Hematopoietic multipotent progenitor cell treated with erythropoietin and hydrocortisone succinate and interleukin-3 and kit ligand, for 6 days (in vitro differentiated cells): ENCODE measurements around the gene NARF.

Source experiments
- DNase-seq: peaks from one replicate; pipeline ENCODE4 v3.0.0-alpha.2; 2015

The NARF gene

GRCh38 chr17:82480318-82480717 lies 21.8 kb downstream of the NARF start:
- no peak for DNase-seq

GRCh38 chr17:82483204-82483660 lies 24.7 kb downstream of the NARF start:
- no peak for DNase-seq

GRCh38 chr17:82483836-82484235 lies 25.3 kb downstream of the NARF start:
- no peak for DNase-seq

- peak; percentile 47 for DNase-seq
Observed at GRCh38 chr17:82486231-82487094, 27.9 kb downstream of the NARF start.

GRCh38 chr17:82487910-82488309 lies 29.4 kb downstream of the NARF start:
- no peak for DNase-seq

GRCh38 chr17:82489117-82489516 lies 30.6 kb downstream of the NARF start:
- DNase-seq: no peak

- no peak for DNase-seq
Observed at GRCh38 chr17:82489851-82490511, 31.4 kb downstream of the NARF start.

- no peak for DNase-seq
Observed at GRCh38 chr17:82490512-82491195, 32.1 kb downstream of the NARF start.

- no peak for DNase-seq
Observed at GRCh38 chr17:82491196-82491530, 32.6 kb downstream of the NARF start.

GRCh38 chr17:82491533-82491932 lies 33.0 kb downstream of the NARF start:
- no peak for DNase-seq

GRCh38 chr17:82492643-82493225 lies 34.2 kb downstream of the NARF start:
- DNase-seq: no peak

GRCh38 chr17:82493226-82493781 lies 34.8 kb downstream of the NARF start:
- DNase-seq: no peak

GRCh38 chr17:82494236-82495055 lies 35.9 kb downstream of the NARF start:
- DNase-seq: peak; percentile 96

- no peak for DNase-seq
Observed at GRCh38 chr17:82495844-82496528, 37.4 kb downstream of the NARF start.

- peak; percentile 96 for DNase-seq
Observed at GRCh38 chr17:82496529-82497434, 38.2 kb downstream of the NARF start.

GRCh38 chr17:82497483-82498405 lies 39.2 kb downstream of the NARF start:
- DNase-seq: peak; percentile 71

- DNase-seq: no peak
Observed at GRCh38 chr17:82502207-82502606, 43.7 kb downstream of the NARF start.

- no peak for DNase-seq
Observed at GRCh38 chr17:82503094-82503727, 44.7 kb downstream of the NARF start.
